ENCODE measurements around the gene ADAMTSL1.

Gene ADAMTSL1
- 0 reads per million in 2 donors for total RNA-seq

- DNase-seq, result no peak
These were observed at the start of gene ADAMTSL1 for GRCh38 chr9:18473652-18474279. TSS of gene ADAMTSL1 (plus strand) at chr9:18474153. CDS start at chr9:18474233, 80 bp downstream.

GRCh38 chr9:18427691-18428090 is 46.3 kb upstream of the ADAMTSL1 start:
- DNase-seq, result no peak

- DNase-seq, result no peak
These were observed 45.3 kb upstream of the ADAMTSL1 start for GRCh38 chr9:18428661-18429060.

GRCh38 chr9:18429070-18429469 is 44.9 kb upstream of the ADAMTSL1 start:
- no peak for DNase-seq

GRCh38 chr9:18433620-18434019 is 40.3 kb upstream of the ADAMTSL1 start:
- no peak for DNase-seq

GRCh38 chr9:18437315-18438201 is 36.4 kb upstream of the ADAMTSL1 start:
- no peak for DNase-seq

GRCh38 chr9:18438300-18438925 is 35.5 kb upstream of the ADAMTSL1 start:
- DNase-seq, result no peak

GRCh38 chr9:18438951-18439350 is 35.0 kb upstream of the ADAMTSL1 start:
- DNase-seq, result no peak

GRCh38 chr9:18441261-18441660 is 32.7 kb upstream of the ADAMTSL1 start:
- no peak for DNase-seq

- peak; percentile 7 for DNase-seq
These were observed 31.1 kb upstream of the ADAMTSL1 start for GRCh38 chr9:18442629-18443491.

- DNase-seq, result no peak
These were observed 26.8 kb upstream of the ADAMTSL1 start for GRCh38 chr9:18447131-18447530.

- DNase-seq, result no peak
These were observed 26.4 kb upstream of the ADAMTSL1 start for GRCh38 chr9:18447541-18447940.

- no peak for DNase-seq
These were observed 25.9 kb upstream of the ADAMTSL1 start for GRCh38 chr9:18448101-18448500.

- DNase-seq, result no peak
These were observed 22.5 kb upstream of the ADAMTSL1 start for GRCh38 chr9:18451406-18451805.

- DNase-seq, result no peak
These were observed 21.7 kb upstream of the ADAMTSL1 start for GRCh38 chr9:18452276-18452675.

GRCh38 chr9:18456624-18457237 is 17.2 kb upstream of the ADAMTSL1 start:
- DNase-seq, result no peak

GRCh38 chr9:18457510-18457909 is 16.4 kb upstream of the ADAMTSL1 start:
- DNase-seq, result no peak

- DNase-seq, result no peak
These were observed 13.9 kb upstream of the ADAMTSL1 start for GRCh38 chr9:18459962-18460584.

- DNase-seq, result no peak
These were observed 12.5 kb upstream of the ADAMTSL1 start for GRCh38 chr9:18461496-18461895.

- no peak for DNase-seq
These were observed 10.0 kb upstream of the ADAMTSL1 start for GRCh38 chr9:18463991-18464390.

GRCh38 chr9:18466101-18466500 is 7.9 kb upstream of the ADAMTSL1 start:
- no peak for DNase-seq

GRCh38 chr9:18467696-18468095 is 6.3 kb upstream of the ADAMTSL1 start:
- DNase-seq, result no peak

Data from T-helper 9 cell (primary cell).